ENCODE measurements around the gene C2orf15. TPM values are rescaled to one million over a fixed set of nuclear protein-coding genes. Genes with fewer than 3 reads are reported as not detected.

The C2orf15 gene
- total and polyA plus RNA-seq, 9 of the 15 experiments (the other 6 are each of a cell fraction or from before 2014, with no cell fraction given), result 0.04 to 0.27 (median 0.15) TPM; not detected in 1

GRCh38 chr2:99180755-99181623 is 39.5 kb downstream of the C2orf15 start, which contains the start of the genes MITD1 and MRPL30 (continued):
- TF ChIP-seq CUX1 (CRISPR knock-in tag; IDR thresholded peaks at IDR 0.05) (no peak), RBM22 (IDR thresholded peaks at IDR 0.05; ENCODE audit: low read depth, low read length, poor library complexity, severe bottlenecking) (no peak), BRF2 (IDR thresholded peaks at IDR 0.05; ENCODE audit: borderline replicate concordance, insufficient read depth, insufficient read length) (no peak), ZHX1 (conservative IDR thresholded peaks at IDR 0.05; ENCODE audit: low read length) (0 out of 2 replicates have a peak, but pooled peaks have one; percentile 87), ARID3A (IDR thresholded peaks at IDR 0.05; ENCODE audit: borderline replicate concordance, low read depth, low read length) (no peak), PCBP1 (IDR thresholded peaks at IDR 0.05; ENCODE audit: low read depth, low read length, poor library complexity, severe bottlenecking) (no peak), EHMT2 (IDR thresholded peaks at IDR 0.05) (no peak), NEUROD1 (IDR thresholded peaks at IDR 0.05; ENCODE audit: borderline replicate concordance, low read depth, low read length, partially characterized antibody) (peak; percentile 74), FOXJ3 (CRISPR knock-in tag; IDR thresholded peaks at IDR 0.05) (no peak), GATA2 (CRISPR knock-in tag; IDR thresholded peaks at IDR 0.05) (no peak), IRF9 (tag; IDR thresholded peaks at IDR 0.05) (no peak)
